Uterus (tissue), 2 donors: ENCODE data around the gene GALNTL6.

Experiments
- CTCF ChIP-seq, 4 experiments: fragments of 200-600 bp in 2 of 4; fragments of 450-650 bp in 2 of 4; sonication (generic) in 2 of 4; IDR thresholded peaks; one replicate each; pipeline ENCODE4 v1.5.1; 2016 to 2019; ENCODE audit warnings: antibody characterized with exemption in 4 of 4, mild to moderate bottlenecking in 2 of 4, moderate library complexity in 1 of 4
- POLR2A ChIP-seq, 2 donors: fragments of 450-650 bp; IDR thresholded peaks; one replicate each; pipeline ENCODE4 v1.6.1; 2016; ENCODE audit warnings: antibody characterized with exemption in 2 of 2, mild to moderate bottlenecking in 1 of 2, moderate library complexity in 1 of 2

- TF ChIP-seq POLR2A (IDR thresholded peaks at IDR 0.05) (no peak), CTCF (IDR thresholded peaks at IDR 0.05) (no peak)
These were observed 1274.9 kb downstream of the GALNTL6 start for GRCh38 chr4:173088144-173088543.
